Endodermal cell (in vitro differentiated cells): Measurements from ENCODE around the gene GGA1. TPM values are rescaled to one million over a fixed set of nuclear protein-coding genes. Genes with fewer than 3 reads are reported as not detected.

Experiments used
- DNase-seq: peaks from one replicate; pipeline ENCODE4 v3.0.0-alpha.2; 2017
- H3K27ac ChIP-seq: 2 replicates; pipeline ENCODE4 v1.5.1; 2013; ENCODE audit warnings: mild to moderate bottlenecking, low read depth, low read length, moderate library complexity
- H3K27me3 ChIP-seq: 2 replicates; pipeline ENCODE4 v1.6.1; 2013; ENCODE audit warnings: mild to moderate bottlenecking, low read length, moderate library complexity; ENCODE audit not compliant: insufficient read depth, control insufficient read depth, poor library complexity, severe bottlenecking
- H3K36me3 ChIP-seq: 2 replicates; pipeline ENCODE4 v1.7.0; 2013; ENCODE audit warnings: mild to moderate bottlenecking, low read length, moderate library complexity; ENCODE audit not compliant: control insufficient read depth, insufficient read depth
- H3K4me1 ChIP-seq: one replicate; pipeline ENCODE4 v1.7.0; 2013; ENCODE audit warnings: low read length; ENCODE audit not compliant: control insufficient read depth, insufficient read depth
- H3K4me3 ChIP-seq: 2 replicates; pipeline ENCODE4 v1.5.1; 2013; ENCODE audit warnings: mild to moderate bottlenecking, low read length, moderate library complexity
- H3K9ac ChIP-seq: 2 replicates; pipeline ENCODE4 v1.6.1; 2013; ENCODE audit warnings: mild to moderate bottlenecking, low read length, moderate library complexity; ENCODE audit not compliant: poor library complexity, severe bottlenecking; ENCODE audit errors: extremely low read depth
- H3K9me3 ChIP-seq: 2 replicates; pipeline ENCODE4 v1.6.1; 2013; ENCODE audit warnings: mild to moderate bottlenecking, low read length, moderate library complexity; ENCODE audit not compliant: control insufficient read depth
- H3K27ac Mint-ChIP-seq: 2 replicates; pipeline ENCODE4 v1.8.0; 2020; ENCODE audit warnings: mixed read lengths
- H3K27me3 Mint-ChIP-seq: 2 replicates; pipeline ENCODE4 v1.8.0; 2021; ENCODE audit warnings: mild to moderate bottlenecking, mixed read lengths; ENCODE audit not compliant: insufficient read depth
- H3K36me3 Mint-ChIP-seq: 2 replicates; pipeline ENCODE4 v1.8.0; 2020; ENCODE audit warnings: low read depth, mixed read lengths
- H3K4me1 Mint-ChIP-seq: 2 replicates; pipeline ENCODE4 v1.8.0; 2020; ENCODE audit warnings: mixed read lengths
- H3K4me3 Mint-ChIP-seq: 2 replicates; pipeline ENCODE4 v1.8.0; 2020; ENCODE audit warnings: mild to moderate bottlenecking, moderate library complexity, mixed read lengths
- H3K9me3 Mint-ChIP-seq: 2 replicates; pipeline ENCODE4 v1.8.0; 2020; ENCODE audit warnings: mild to moderate bottlenecking, mixed read lengths
- WGBS, 2 experiments: methylation state at CpG; one replicate each; pipeline versions ENCODE4 v1.1.5 to v1.1.7; 2013; ENCODE audit warnings: missing lambda C conversion rate in 2 of 2, mixed read lengths in 1 of 2; ENCODE audit not compliant: insufficient coverage in 1 of 2, insufficient read length in 1 of 2; 5-methylcytosine and 5-hydroxymethylcytosine counted together
- total RNA-seq, 2 donors: library from RNA; stranded (reverse); fragmentation: NEBNext Ultra II Directional in 1 of 2; extraction: Animal tissue kit (Norgen Biotek cat#: 25700) in 1 of 2; gene quantifications; 2 replicates in 1 of 2; 3 replicates in 1 of 2; pipeline ENCODE4 v1.2.1, GENCODE V29; 2021
- TF ChIP-seq, protein P1 (sequence below): fragments of 200-600 bp; sonication (generic); conservative IDR thresholded peaks from 2 replicates; pipeline ENCODE4 v1.5.0; 2021; ENCODE audit warnings: antibody characterized with exemption, mild to moderate bottlenecking

The GGA1 gene
- total RNA-seq, 2 donors from 2014 or later, result 87.5 TPM

DNA sequence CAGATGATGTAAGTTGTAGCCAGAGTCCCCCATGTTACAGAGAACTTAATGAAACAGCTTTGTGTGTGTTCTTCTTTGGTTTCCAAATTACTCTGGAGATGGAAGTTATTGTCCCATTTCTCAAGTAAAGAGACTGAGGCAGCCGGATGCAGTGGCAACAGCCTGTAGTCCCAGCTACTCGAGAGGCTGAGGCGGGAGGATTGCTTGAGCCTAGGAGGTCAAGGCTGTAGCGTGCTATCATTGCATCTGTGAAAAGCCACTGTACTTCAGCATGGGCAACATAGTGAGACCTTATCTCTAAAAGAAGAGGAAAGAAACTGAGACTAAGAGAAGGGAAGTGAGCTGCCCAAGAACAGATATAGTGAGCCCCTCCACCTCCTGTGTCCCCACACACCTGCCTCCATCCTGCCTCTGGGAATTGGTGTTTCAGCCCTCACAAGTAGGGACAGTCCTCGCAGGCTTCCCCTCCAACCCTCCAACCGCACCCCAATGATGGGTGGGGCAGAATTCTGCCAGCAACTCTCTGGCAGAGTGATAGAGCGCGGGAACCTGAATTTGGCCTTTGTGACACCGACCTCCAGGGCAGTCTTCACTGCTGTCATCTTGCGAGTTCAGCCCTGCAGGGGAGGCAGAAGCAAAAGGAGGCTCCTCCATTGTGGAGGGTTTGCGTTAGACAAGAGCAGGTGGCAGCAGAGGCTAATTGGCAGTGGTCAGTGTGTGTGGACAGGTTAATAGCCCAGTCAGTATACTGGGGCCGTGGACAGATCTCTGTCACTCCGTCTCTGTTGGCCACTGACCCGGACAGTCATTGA lies 51.5 kb downstream of the GGA1 start:
- Mint-ChIP-seq H3K36me3 (peaks cover 4% of the 10 kb centered on the region), H3K9me3 (no peaks in the 10 kb centered on the region), H3K4me3 (peak overlapping the region; percentile 76), H3K4me1 (peaks cover 28% of the 10 kb centered on the region), H3K27me3 (no peaks in the 10 kb centered on the region), H3K27ac (peak overlapping the region; percentile 39)
- Histone ChIP-seq H3K27ac (no peak overlapping the region), H3K4me1 (peaks cover 6% of the 10 kb centered on the region), H3K4me3 (peak overlapping the region; percentile 77), H3K9ac (no peak overlapping the region), H3K27me3 (no peaks in the 10 kb centered on the region), H3K36me3 (peaks cover 5% of the 10 kb centered on the region), H3K9me3 (no peaks in the 10 kb centered on the region)
- no peak for DNase-seq
- TF ChIP-seq, protein P1, sequence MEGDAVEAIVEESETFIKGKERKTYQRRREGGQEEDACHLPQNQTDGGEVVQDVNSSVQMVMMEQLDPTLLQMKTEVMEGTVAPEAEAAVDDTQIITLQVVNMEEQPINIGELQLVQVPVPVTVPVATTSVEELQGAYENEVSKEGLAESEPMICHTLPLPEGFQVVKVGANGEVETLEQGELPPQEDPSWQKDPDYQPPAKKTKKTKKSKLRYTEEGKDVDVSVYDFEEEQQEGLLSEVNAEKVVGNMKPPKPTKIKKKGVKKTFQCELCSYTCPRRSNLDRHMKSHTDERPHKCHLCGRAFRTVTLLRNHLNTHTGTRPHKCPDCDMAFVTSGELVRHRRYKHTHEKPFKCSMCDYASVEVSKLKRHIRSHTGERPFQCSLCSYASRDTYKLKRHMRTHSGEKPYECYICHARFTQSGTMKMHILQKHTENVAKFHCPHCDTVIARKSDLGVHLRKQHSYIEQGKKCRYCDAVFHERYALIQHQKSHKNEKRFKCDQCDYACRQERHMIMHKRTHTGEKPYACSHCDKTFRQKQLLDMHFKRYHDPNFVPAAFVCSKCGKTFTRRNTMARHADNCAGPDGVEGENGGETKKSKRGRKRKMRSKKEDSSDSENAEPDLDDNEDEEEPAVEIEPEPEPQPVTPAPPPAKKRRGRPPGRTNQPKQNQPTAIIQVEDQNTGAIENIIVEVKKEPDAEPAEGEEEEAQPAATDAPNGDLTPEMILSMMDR, result no peak
- WGBS, 2 experiments, result 85 to 86% methylated on average over 11 to 14 of the region's 14 CpGs

- WGBS, 2 experiments, result 100% methylated on average over 2 of the region's 2 CpGs; no CpG with 5 or more reads in 1 of the 2 experiments
- H3K27ac Mint-ChIP-seq, result peak overlapping the region; percentile 39
- H3K36me3 Mint-ChIP-seq, result peaks cover 7% of the 10 kb centered on the region
- no peaks in the 10 kb centered on the region for H3K27me3 Mint-ChIP-seq
- Histone ChIP-seq H3K9me3 (no peaks in the 10 kb centered on the region), H3K9ac (no peak overlapping the region), H3K4me1 (peaks cover 6% of the 10 kb centered on the region), H3K27ac (peak overlapping the region; percentile 34), H3K36me3 (peaks cover 11% of the 10 kb centered on the region), H3K4me3 (no peak overlapping the region), H3K27me3 (no peaks in the 10 kb centered on the region)
- TF ChIP-seq, protein P1, result no peak
- no peak for DNase-seq
- peak overlapping the region; percentile 76 for H3K4me3 Mint-ChIP-seq
- H3K9me3 Mint-ChIP-seq, result no peaks in the 10 kb centered on the region
- peaks cover 28% of the 10 kb centered on the region for H3K4me1 Mint-ChIP-seq
Measured at GRCh38 chr22:37660709-37661045, 52.0 kb downstream of the GGA1 start.

GRCh38 chr22:37661160-37661924 lies 52.7 kb downstream of the GGA1 start:
- H3K36me3 ChIP-seq, result peaks cover 17% of the 10 kb centered on the region
- TF ChIP-seq, protein P1, result peak; percentile 60
- WGBS, 2 experiments, result 74 to 87% methylated on average over 5 to 9 of the region's 12 CpGs
- no peak overlapping the region for H3K9ac ChIP-seq
- H3K9me3 ChIP-seq, result no peaks in the 10 kb centered on the region
- H3K36me3 Mint-ChIP-seq, result peaks cover 12% of the 10 kb centered on the region
- peaks cover 6% of the 10 kb centered on the region for H3K4me1 ChIP-seq
- DNase-seq, result peak; percentile 73
- H3K27ac ChIP-seq, result peak overlapping the region; percentile 58
- no peaks in the 10 kb centered on the region for H3K27me3 Mint-ChIP-seq
- H3K4me1 Mint-ChIP-seq, result peaks cover 28% of the 10 kb centered on the region
- H3K27ac Mint-ChIP-seq, result peak overlapping the region; percentile 84
- H3K4me3 Mint-ChIP-seq, result peak overlapping the region; percentile 76
- H3K27me3 ChIP-seq, result no peaks in the 10 kb centered on the region
- no peak overlapping the region for H3K4me3 ChIP-seq
- H3K9me3 Mint-ChIP-seq, result no peaks in the 10 kb centered on the region
